ENCODE results near the gene HSPA1A.
"Not testable (repeated sequence)": the region's sequence is repeated elsewhere in the genome, so short reads cannot be mapped to it uniquely, and the experiment has no call there.

The HSPA1A gene

GRCh38 chr6:31813465-31813849, 1.9 kb upstream of the HSPA1A start:
- no peaks in the 10 kb centered on the region for H3K36me3 ChIP-seq (ENCODE audit: control insufficient read depth, low read length)
- H4K20me1 ChIP-seq (ENCODE audit: control insufficient read depth, insufficient read depth, low read depth, low read length) = no peaks in the 10 kb centered on the region
- H3K9me3 ChIP-seq (ENCODE audit: control insufficient read depth, insufficient read depth, low read length) = no peaks in the 10 kb centered on the region
- H3K4me2 ChIP-seq (ENCODE audit: low read length) = peak overlapping the region; percentile 63; the same call in 1 of the 2 replicates
- H3K27ac ChIP-seq (ENCODE audit: low read depth, low read length) = no peak overlapping the region
- H3F3A ChIP-seq (ENCODE audit: control insufficient read depth, insufficient read depth) = peaks cover 8% of the 10 kb centered on the region; the same call in 1 of the 2 replicates
- peaks cover 29% of the 10 kb centered on the region for H3K4me1 ChIP-seq (ENCODE audit: control insufficient read depth, low read length)
- no peaks in the 10 kb centered on the region for H3K79me2 ChIP-seq (ENCODE audit: control insufficient read depth, low read length)
- H3K9me2 ChIP-seq (replicated peaks; ENCODE audit: control insufficient read depth, low read length) = no peaks in the 10 kb centered on the region
- H3K27me3 ChIP-seq (ENCODE audit: control insufficient read depth, low read length) = peaks cover 4% of the 10 kb centered on the region; the same call in 1 of the 2 replicates
- TF ChIP-seq, protein P1, sequence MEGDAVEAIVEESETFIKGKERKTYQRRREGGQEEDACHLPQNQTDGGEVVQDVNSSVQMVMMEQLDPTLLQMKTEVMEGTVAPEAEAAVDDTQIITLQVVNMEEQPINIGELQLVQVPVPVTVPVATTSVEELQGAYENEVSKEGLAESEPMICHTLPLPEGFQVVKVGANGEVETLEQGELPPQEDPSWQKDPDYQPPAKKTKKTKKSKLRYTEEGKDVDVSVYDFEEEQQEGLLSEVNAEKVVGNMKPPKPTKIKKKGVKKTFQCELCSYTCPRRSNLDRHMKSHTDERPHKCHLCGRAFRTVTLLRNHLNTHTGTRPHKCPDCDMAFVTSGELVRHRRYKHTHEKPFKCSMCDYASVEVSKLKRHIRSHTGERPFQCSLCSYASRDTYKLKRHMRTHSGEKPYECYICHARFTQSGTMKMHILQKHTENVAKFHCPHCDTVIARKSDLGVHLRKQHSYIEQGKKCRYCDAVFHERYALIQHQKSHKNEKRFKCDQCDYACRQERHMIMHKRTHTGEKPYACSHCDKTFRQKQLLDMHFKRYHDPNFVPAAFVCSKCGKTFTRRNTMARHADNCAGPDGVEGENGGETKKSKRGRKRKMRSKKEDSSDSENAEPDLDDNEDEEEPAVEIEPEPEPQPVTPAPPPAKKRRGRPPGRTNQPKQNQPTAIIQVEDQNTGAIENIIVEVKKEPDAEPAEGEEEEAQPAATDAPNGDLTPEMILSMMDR (IDR thresholded peaks at IDR 0.05; ENCODE audit: low read depth, low read length, poor library complexity, severe bottlenecking) = no peak
- TF ChIP-seq EZH2phosphoT487 (IDR thresholded peaks at IDR 0.05; ENCODE audit: borderline replicate concordance, low read length) = no peak
- peak overlapping the region; percentile 48; the same call in 1 of the 2 replicates for H3K4me3 ChIP-seq (ENCODE audit: low read length)

GRCh38 chr6:31814677-31815024, 692 bp upstream of the HSPA1A start:
- H3K27ac ChIP-seq (ENCODE audit: low read depth, low read length) = no peak overlapping the region
- TF ChIP-seq EZH2phosphoT487 (IDR thresholded peaks at IDR 0.05; ENCODE audit: borderline replicate concordance, low read length) = no peak
- TF ChIP-seq, protein P1 (IDR thresholded peaks at IDR 0.05; ENCODE audit: low read depth, low read length, poor library complexity, severe bottlenecking) = no peak
- H3F3A ChIP-seq (ENCODE audit: control insufficient read depth, insufficient read depth) = peaks cover 9% of the 10 kb centered on the region; the same call in 1 of the 2 replicates
- H3K9me2 ChIP-seq (replicated peaks; ENCODE audit: control insufficient read depth, low read length) = no peaks in the 10 kb centered on the region
- no peaks in the 10 kb centered on the region for H3K9me3 ChIP-seq (ENCODE audit: control insufficient read depth, insufficient read depth, low read length)
- no peaks in the 10 kb centered on the region for H3K36me3 ChIP-seq (ENCODE audit: control insufficient read depth, low read length)
- no peaks in the 10 kb centered on the region for H3K79me2 ChIP-seq (ENCODE audit: control insufficient read depth, low read length)
- peaks cover 4% of the 10 kb centered on the region; the same call in 1 of the 2 replicates for H3K27me3 ChIP-seq (ENCODE audit: control insufficient read depth, low read length)
- H4K20me1 ChIP-seq (ENCODE audit: control insufficient read depth, insufficient read depth, low read depth, low read length) = no peaks in the 10 kb centered on the region
- peaks cover 30% of the 10 kb centered on the region for H3K4me1 ChIP-seq (ENCODE audit: control insufficient read depth, low read length)
- H3K4me3 ChIP-seq (ENCODE audit: low read length) = peak overlapping the region; percentile 68
- peak overlapping the region; percentile 71 for H3K4me2 ChIP-seq (ENCODE audit: low read length)

GRCh38 chr6:31817133-31817928, 2.0 kb downstream of the HSPA1A start:
- TF ChIP-seq, protein P1 (IDR thresholded peaks at IDR 0.05; ENCODE audit: low read depth, low read length, poor library complexity, severe bottlenecking) = peak; percentile 21
- not testable (repeated sequence) for H4K20me1 ChIP-seq (ENCODE audit: control insufficient read depth, insufficient read depth, low read depth, low read length); H3K79me2 ChIP-seq (ENCODE audit: control insufficient read depth, low read length); H3K9me2 ChIP-seq (replicated peaks; ENCODE audit: control insufficient read depth, low read length); H3K9me3 ChIP-seq (ENCODE audit: control insufficient read depth, insufficient read depth, low read length); H3K27me3 ChIP-seq (ENCODE audit: control insufficient read depth, low read length); H3K27ac ChIP-seq (ENCODE audit: low read depth, low read length); H3K36me3 ChIP-seq (ENCODE audit: control insufficient read depth, low read length)
- Histone ChIP-seq H3K4me2 (ENCODE audit: low read length) (peak overlapping the region; percentile 46), H3K4me1 (ENCODE audit: control insufficient read depth, low read length) (peaks cover 43% of the 10 kb centered on the region), H3K4me3 (ENCODE audit: low read length) (peak overlapping the region; percentile 51), H3F3A (ENCODE audit: control insufficient read depth, insufficient read depth) (peaks cover 15% of the 10 kb centered on the region)

GRCh38 chr6:31817929-31818511, 2.7 kb downstream of the HSPA1A start:
- not testable (repeated sequence) for H3K9me3 ChIP-seq (ENCODE audit: control insufficient read depth, insufficient read depth, low read length); H3K27ac ChIP-seq (ENCODE audit: low read depth, low read length); H3K27me3 ChIP-seq (ENCODE audit: control insufficient read depth, low read length); H3K79me2 ChIP-seq (ENCODE audit: control insufficient read depth, low read length); H3K9me2 ChIP-seq (replicated peaks; ENCODE audit: control insufficient read depth, low read length); H3K36me3 ChIP-seq (ENCODE audit: control insufficient read depth, low read length); H4K20me1 ChIP-seq (ENCODE audit: control insufficient read depth, insufficient read depth, low read depth, low read length)
- Histone ChIP-seq H3K4me1 (ENCODE audit: control insufficient read depth, low read length) (peaks cover 50% of the 10 kb centered on the region), H3K4me3 (ENCODE audit: low read length) (peak overlapping the region; percentile 51), H3K4me2 (ENCODE audit: low read length) (peak overlapping the region; percentile 46), H3F3A (ENCODE audit: control insufficient read depth, insufficient read depth) (peaks cover 20% of the 10 kb centered on the region)

Data from DOHH2 (cell line).